Activated naive CD4-positive, alpha-beta T cell treated with anti-CD3 and anti-CD28 coated beads for 36 hours (primary cell): ENCODE results near the gene FHIT. TPM values are rescaled to one million over a fixed set of nuclear protein-coding genes. Genes with fewer than 3 reads are reported as not detected.
A peak's percentile ranks its signal among the peaks of the same experiment; 100 is the strongest.
"Not testable (repeated sequence)": the region's sequence is repeated elsewhere in the genome, so short reads cannot be mapped to it uniquely, and the experiment has no call there.

Experiments used
- CTCF ChIA-PET: fragments of 350-600 bp; sonication (Branson Sonifier 250); formaldehyde crosslinking; loops from one replicate; lab custom pipeline; 2021; ENCODE audit warnings: antibody characterized with exemption; lab: Charles Lee
- DNase-seq: peaks from one replicate; pipeline ENCODE4 v3.0.0-alpha.2; 2020
- H3K27ac Mint-ChIP-seq: one replicate; pipeline ENCODE4 v1.8.0; 2021; ENCODE audit warnings: mild to moderate bottlenecking, mixed read lengths
- H3K27me3 Mint-ChIP-seq: one replicate; pipeline ENCODE4 v1.8.0; 2021; ENCODE audit warnings: low read depth, mixed read lengths
- H3K36me3 Mint-ChIP-seq: one replicate; pipeline ENCODE4 v1.8.0; 2021; ENCODE audit warnings: low read depth, mixed read lengths
- H3K4me1 Mint-ChIP-seq: one replicate; pipeline ENCODE4 v1.8.0; 2021; ENCODE audit warnings: low read depth, mixed read lengths
- H3K4me3 Mint-ChIP-seq: one replicate; pipeline ENCODE4 v1.8.0; 2021; ENCODE audit warnings: mild to moderate bottlenecking, moderate library complexity, mixed read lengths
- H3K9me3 Mint-ChIP-seq: one replicate; pipeline ENCODE4 v1.8.0; 2021; ENCODE audit warnings: mixed read lengths
- intact Hi-C: fragments of 100-400 bp; cut with micrococcal nuclease; formaldehyde crosslinking; loops from one replicate; pipeline ENCODE4 v1.15.1; 2023
- total RNA-seq, 2 experiments: library from RNA; stranded (reverse); gene quantifications; one replicate each; pipeline ENCODE4 v1.2.3, GENCODE V29; 2021

FHIT gene
- total RNA-seq, 2 experiments from 2014 or later: 20.2 to 22.7 TPM

- DNase-seq: peak; percentile 59
- H3K4me3 Mint-ChIP-seq: no peak overlapping the region
- CTCF ChIA-PET: interaction anchor here (0.6 kb wide), 1 partner anchor 301 kb away, joined by 4 read pairs; no protein-coding TSS in a partner anchor
- H3K9me3 Mint-ChIP-seq: peaks cover 3% of the 10 kb centered on the region
- no peaks in the 10 kb centered on the region for H3K27me3 Mint-ChIP-seq
- no peak overlapping the region for H3K27ac Mint-ChIP-seq
- intact Hi-C loops: loop anchor here (5.0 to 10.0 kb wide), 2 partner anchors 552 to 1316 kb away; partner anchors contain the start of gene FHIT
- peaks cover 80% of the 10 kb centered on the region for H3K4me1 Mint-ChIP-seq
- H3K36me3 Mint-ChIP-seq: peaks cover 3% of the 10 kb centered on the region
Measured at GRCh38 chr3:59938828-59939227, 1312.4 kb downstream of the FHIT start.

GRCh38 chr3:59937201-59937600 is 1314.1 kb downstream of the FHIT start:
- CTCF ChIA-PET: interaction anchor here (1.2 kb wide), 1 partner anchor 25 kb away, joined by 4 read pairs; no protein-coding TSS in a partner anchor
- H3K4me3 Mint-ChIP-seq: no peak overlapping the region
- H3K9me3 Mint-ChIP-seq: peaks cover 3% of the 10 kb centered on the region

GRCh38 chr3:59936472-59936871 is 1314.8 kb downstream of the FHIT start:
- H3K27ac Mint-ChIP-seq: no peak overlapping the region
- no peak overlapping the region for H3K4me3 Mint-ChIP-seq
- intact Hi-C loops: loop anchor here (5.0 to 10.0 kb wide), 2 partner anchors 549 to 1318 kb away; partner anchors contain the start of gene FHIT
- peaks cover 3% of the 10 kb centered on the region for H3K9me3 Mint-ChIP-seq
- CTCF ChIA-PET: interaction anchor here (1.2 kb wide), 1 partner anchor 26 kb away, joined by 4 read pairs; no protein-coding TSS in a partner anchor
- no peaks in the 10 kb centered on the region for H3K27me3 Mint-ChIP-seq
- H3K4me1 Mint-ChIP-seq: peaks cover 88% of the 10 kb centered on the region
- peaks cover 3% of the 10 kb centered on the region for H3K36me3 Mint-ChIP-seq
- DNase-seq: no peak

More at GRCh38 chr3:59937201-59937600, 1314.1 kb downstream of the FHIT start:
- Mint-ChIP-seq H3K4me1 (peaks cover 89% of the 10 kb centered on the region), H3K36me3 (peaks cover 3% of the 10 kb centered on the region), H3K27ac (no peak overlapping the region), H3K27me3 (no peaks in the 10 kb centered on the region)
- intact Hi-C loops: loop anchor here (5.0 to 10.0 kb wide), 2 partner anchors 550 to 1318 kb away; partner anchors contain the start of gene FHIT
- DNase-seq: no peak

GRCh38 chr3:59935025-59935424 is 1316.2 kb downstream of the FHIT start:
- Mint-ChIP-seq H3K4me1 (peaks cover 89% of the 10 kb centered on the region), H3K36me3 (peaks cover 3% of the 10 kb centered on the region), H3K9me3 (peaks cover 3% of the 10 kb centered on the region), H3K4me3 (peak overlapping the region; percentile 50), H3K27ac (peak overlapping the region; percentile 78), H3K27me3 (no peaks in the 10 kb centered on the region)
- CTCF ChIA-PET: interaction anchor here (0.6 to 3.8 kb wide), 7 partner anchors 11 to 132 kb away, joined by 3 to 16 read pairs (median 4); no protein-coding TSS in a partner anchor
- intact Hi-C loops: loop anchor here (1.0 to 10.0 kb wide), 11 partner anchors 30 to 1320 kb away; partner anchors contain the start of gene FHIT
- peak; percentile 53 for DNase-seq

GRCh38 chr3:59934560-59934959 is 1316.7 kb downstream of the FHIT start:
- not testable (repeated sequence) for H3K9me3 Mint-ChIP-seq, H3K27me3 Mint-ChIP-seq, DNase-seq, H3K36me3 Mint-ChIP-seq, H3K4me3 Mint-ChIP-seq
- Mint-ChIP-seq H3K4me1 (peaks cover 89% of the 10 kb centered on the region), H3K27ac (peak overlapping the region; percentile 78)
- CTCF ChIA-PET: interaction anchor here (0.6 to 3.8 kb wide), 9 partner anchors 10 to 617 kb away, joined by 3 to 16 read pairs (median 4); no protein-coding TSS in a partner anchor
- intact Hi-C loops: loop anchor here (2.0 to 10.0 kb wide), 3 partner anchors 30 to 1320 kb away; partner anchors contain the start of gene FHIT

- no peaks in the 10 kb centered on the region for H3K27me3 Mint-ChIP-seq
- H3K4me3 Mint-ChIP-seq: no peak overlapping the region
- CTCF ChIA-PET: interaction anchor here (0.6 kb wide), 1 partner anchor 153 kb away, joined by 3 read pairs; no protein-coding TSS in a partner anchor
- peaks cover 85% of the 10 kb centered on the region for H3K4me1 Mint-ChIP-seq
- DNase-seq: no peak
- no peak overlapping the region for H3K27ac Mint-ChIP-seq
- peaks cover 11% of the 10 kb centered on the region for H3K36me3 Mint-ChIP-seq
- H3K9me3 Mint-ChIP-seq: peaks cover 3% of the 10 kb centered on the region
- intact Hi-C loops: loop anchor here (10.0 kb wide), 1 partner anchor 1325 kb away; the partner anchor contains the start of gene FHIT
Measured at GRCh38 chr3:59930170-59930569, 1321.1 kb downstream of the FHIT start.

- CTCF ChIA-PET: no interaction called here
- H3K36me3 Mint-ChIP-seq: peaks cover 15% of the 10 kb centered on the region
Measured at GRCh38 chr3:59927056-59927455, 1324.2 kb downstream of the FHIT start.

GRCh38 chr3:59925946-59926345 is 1325.3 kb downstream of the FHIT start:
- peaks cover 19% of the 10 kb centered on the region for H3K36me3 Mint-ChIP-seq
- peaks cover 81% of the 10 kb centered on the region for H3K4me1 Mint-ChIP-seq
- no peaks in the 10 kb centered on the region for H3K27me3 Mint-ChIP-seq
- H3K4me3 Mint-ChIP-seq: no peak overlapping the region
- DNase-seq: no peak
- CTCF ChIA-PET: interaction anchor here (0.6 to 3.8 kb wide), 3 partner anchors 8 to 915 kb away, joined by 3 to 16 read pairs (median 3); no protein-coding TSS in a partner anchor
- H3K27ac Mint-ChIP-seq: no peak overlapping the region
- H3K9me3 Mint-ChIP-seq: no peaks in the 10 kb centered on the region
- intact Hi-C loops: no loop called here

More at GRCh38 chr3:59927056-59927455, 1324.2 kb downstream of the FHIT start:
- H3K27ac Mint-ChIP-seq: no peak overlapping the region
- H3K4me1 Mint-ChIP-seq: peaks cover 79% of the 10 kb centered on the region
- H3K9me3 Mint-ChIP-seq: no peaks in the 10 kb centered on the region
- H3K4me3 Mint-ChIP-seq: no peak overlapping the region
- intact Hi-C loops: no loop called here
- no peak for DNase-seq
- H3K27me3 Mint-ChIP-seq: no peaks in the 10 kb centered on the region

GRCh38 chr3:59922192-59922591 is 1329.1 kb downstream of the FHIT start:
- Mint-ChIP-seq H3K27me3 (no peaks in the 10 kb centered on the region), H3K36me3 (peaks cover 21% of the 10 kb centered on the region), H3K9me3 (no peaks in the 10 kb centered on the region), H3K27ac (no peak overlapping the region), H3K4me1 (peaks cover 90% of the 10 kb centered on the region), H3K4me3 (no peak overlapping the region)
- DNase-seq: no peak
- intact Hi-C loops: no loop called here
- CTCF ChIA-PET: interaction anchor here (3.8 kb wide), 1 partner anchor 12 kb away, joined by 16 read pairs; no protein-coding TSS in a partner anchor

- Mint-ChIP-seq H3K9me3 (no peaks in the 10 kb centered on the region), H3K27me3 (no peaks in the 10 kb centered on the region), H3K36me3 (peaks cover 24% of the 10 kb centered on the region), H3K27ac (no peak overlapping the region), H3K4me3 (no peak overlapping the region), H3K4me1 (peaks cover 83% of the 10 kb centered on the region)
- intact Hi-C loops: no loop called here
- no peak for DNase-seq
- CTCF ChIA-PET: no interaction called here
Measured at GRCh38 chr3:59920822-59921221, 1330.4 kb downstream of the FHIT start.

- CTCF ChIA-PET: interaction anchor here (0.6 kb wide), 1 partner anchor 87 kb away, joined by 3 read pairs; no protein-coding TSS in a partner anchor
- Mint-ChIP-seq H3K4me1 (peaks cover 72% of the 10 kb centered on the region), H3K9me3 (no peaks in the 10 kb centered on the region), H3K36me3 (peaks cover 26% of the 10 kb centered on the region), H3K27me3 (no peaks in the 10 kb centered on the region), H3K27ac (no peak overlapping the region), H3K4me3 (no peak overlapping the region)
- intact Hi-C loops: no loop called here
- no peak for DNase-seq
Measured at GRCh38 chr3:59919586-59919985, 1331.7 kb downstream of the FHIT start.

- CTCF ChIA-PET: no interaction called here
- H3K4me1 Mint-ChIP-seq: peaks cover 54% of the 10 kb centered on the region
- DNase-seq: no peak
- H3K27ac Mint-ChIP-seq: no peak overlapping the region
- H3K27me3 Mint-ChIP-seq: no peaks in the 10 kb centered on the region
- no peaks in the 10 kb centered on the region for H3K9me3 Mint-ChIP-seq
- H3K4me3 Mint-ChIP-seq: no peak overlapping the region
- H3K36me3 Mint-ChIP-seq: peaks cover 26% of the 10 kb centered on the region
- intact Hi-C loops: no loop called here
Measured at GRCh38 chr3:59914251-59914650, 1337.0 kb downstream of the FHIT start.
